Stimulated activated CD4-positive, alpha-beta T cell treated with anti-CD3 and anti-CD28 coated beads, Interleukin-15, amount 100 ng/mL, for 48 hours (primary cell): Measurements from ENCODE around the gene DIAPH3.

ENCODE experiments used
- DNase-seq, 2 donors: peaks; one replicate each; pipeline ENCODE4 v3.0.0-alpha.2; 2020; ENCODE audit warnings: low read depth in 2 of 2

Gene DIAPH3

GRCh38 chr13:59721926-59722910, 441.5 kb downstream of the DIAPH3 start:
- DNase-seq: no peak

GRCh38 chr13:59715611-59716010, 448.1 kb downstream of the DIAPH3 start:
- DNase-seq: no peak

GRCh38 chr13:59710996-59711701, 452.6 kb downstream of the DIAPH3 start:
- no peak for DNase-seq

GRCh38 chr13:59710416-59710815, 453.3 kb downstream of the DIAPH3 start:
- no peak for DNase-seq

- no peak for DNase-seq
Observed at GRCh38 chr13:59706101-59706976, 457.4 kb downstream of the DIAPH3 start.

GRCh38 chr13:59702269-59702668, 461.5 kb downstream of the DIAPH3 start:
- DNase-seq: no peak

GRCh38 chr13:59701261-59701660, 462.5 kb downstream of the DIAPH3 start:
- DNase-seq: no peak

GRCh38 chr13:59700281-59700680, 463.4 kb downstream of the DIAPH3 start:
- DNase-seq: no peak

- DNase-seq: no peak
Observed at GRCh38 chr13:59696271-59696670, 467.5 kb downstream of the DIAPH3 start.

- DNase-seq: no peak
Observed at GRCh38 chr13:59691501-59692066, 472.1 kb downstream of the DIAPH3 start.

- no peak for DNase-seq
Observed at GRCh38 chr13:59690857-59691500, 472.7 kb downstream of the DIAPH3 start.

GRCh38 chr13:59689057-59689456, 474.7 kb downstream of the DIAPH3 start:
- no peak for DNase-seq

GRCh38 chr13:59686798-59687394, 476.8 kb downstream of the DIAPH3 start:
- DNase-seq: no peak

- no peak for DNase-seq
Observed at GRCh38 chr13:59684105-59684504, 479.6 kb downstream of the DIAPH3 start.

GRCh38 chr13:59681636-59682311, 482.0 kb downstream of the DIAPH3 start:
- no peak for DNase-seq

GRCh38 chr13:59680429-59681024, 483.2 kb downstream of the DIAPH3 start:
- DNase-seq: no peak

- DNase-seq: no peak
Observed at GRCh38 chr13:59679254-59679653, 484.5 kb downstream of the DIAPH3 start.

- DNase-seq: no peak
Observed at GRCh38 chr13:59677966-59678814, 485.5 kb downstream of the DIAPH3 start.

- DNase-seq: no peak
Observed at GRCh38 chr13:59677430-59677829, 486.3 kb downstream of the DIAPH3 start.
